IMR-90 (cell line): ENCODE data around the gene GFER. TPM values are rescaled to one million over a fixed set of nuclear protein-coding genes. Genes with fewer than 3 reads are reported as not detected.

Experiments
- ATAC-seq: fragments of 200-7000 bp; cut with Tn5 transposase; 2 replicates; pipeline ENCODE4 v1.9.1; 2020; ENCODE audit warnings: low read depth, mild to moderate bottlenecking, moderate library complexity
- BruUV-seq: library from RNA; stranded (reverse); fragments of 400-500 nt; replicated peaks from 2 replicates; lab custom pipeline; 2021; lab: Mats Ljungman, UMichigan
- CTCF ChIA-PET: fragments of 300-600 bp; formaldehyde crosslinking; extraction: SDS; loops from one replicate; lab custom pipeline; 2021; ENCODE audit warnings: antibody characterized with exemption; lab: Yijun Ruan, JAX
- POLR2A ChIA-PET: fragments of 300-600 bp; sonication (Branson Sonifier 250); formaldehyde crosslinking; loops from one replicate; lab custom pipeline; 2022; ENCODE audit warnings: antibody characterized with exemption; ENCODE audit not compliant: unreplicated experiment; lab: Charles Lee
- DNase-seq: peaks from one replicate; pipeline ENCODE4 v3.0.0; 2013
- H2AFZ ChIP-seq: replicated peaks from 2 replicates; pipeline ENCODE3; 2013; ENCODE audit warnings: low read length, mild to moderate bottlenecking; ENCODE audit not compliant: poor library complexity
- H2AK5ac ChIP-seq: 2 replicates; pipeline ENCODE4 v1.6.1; 2013; ENCODE audit warnings: low read depth, low read length, inconsistent platforms
- H2AK9ac ChIP-seq: replicated peaks from 2 replicates; pipeline ENCODE3; 2013; ENCODE audit warnings: mild to moderate bottlenecking, low read depth, low read length, moderate library complexity; ENCODE audit not compliant: poor library complexity
- H2BK120ac ChIP-seq: 2 replicates; pipeline ENCODE4 v1.6.1; 2013; ENCODE audit warnings: low read depth, low read length, inconsistent platforms
- H2BK15ac ChIP-seq: 3 replicates; pipeline ENCODE4 v1.6.1; 2013; ENCODE audit warnings: low read depth, low read length, inconsistent platforms
- H2BK20ac ChIP-seq: 2 replicates; pipeline ENCODE4 v1.6.1; 2013; ENCODE audit warnings: low read depth, mild to moderate bottlenecking, inconsistent platforms, low read length, moderate library complexity
- H2BK5ac ChIP-seq: 2 replicates; pipeline ENCODE4 v1.6.1; 2013; ENCODE audit warnings: mild to moderate bottlenecking, low read depth, low read length, inconsistent platforms; ENCODE audit not compliant: poor library complexity, severe bottlenecking
- H3K14ac ChIP-seq: replicated peaks from 2 replicates; pipeline ENCODE4 v1.6.1; 2013; ENCODE audit warnings: low read depth, low read length, inconsistent platforms
- H3K18ac ChIP-seq: 2 replicates; pipeline ENCODE4 v1.6.1; 2013; ENCODE audit warnings: low read depth, low read length, control low read depth
- H3K23ac ChIP-seq: 2 replicates; pipeline ENCODE4 v1.6.1; 2013; ENCODE audit warnings: low read depth, low read length, inconsistent platforms
- H3K27ac ChIP-seq: 2 replicates; pipeline ENCODE4 v1.5.1; 2013; ENCODE audit warnings: mild to moderate bottlenecking, control low read depth, low read length; ENCODE audit not compliant: insufficient read depth
- H3K27me3 ChIP-seq: 2 replicates; pipeline ENCODE4 v1.6.1; 2013; ENCODE audit warnings: low read length; ENCODE audit not compliant: control insufficient read depth, insufficient read depth
- H3K36me3 ChIP-seq: 2 replicates; pipeline ENCODE4 v1.6.1; 2013; ENCODE audit warnings: low read length, mixed read lengths; ENCODE audit not compliant: control insufficient read depth, insufficient read depth
- H3K4ac ChIP-seq: 2 replicates; pipeline ENCODE4 v1.6.1; 2013; ENCODE audit warnings: low read depth, low read length, inconsistent platforms
- H3K4me1 ChIP-seq: 2 replicates; pipeline ENCODE4 v1.6.1; 2013; ENCODE audit warnings: low read length, mixed read lengths; ENCODE audit not compliant: control insufficient read depth, insufficient read depth
- H3K4me2 ChIP-seq: 2 replicates; pipeline ENCODE4 v1.6.1; 2013; ENCODE audit warnings: low read depth, mild to moderate bottlenecking, control low read depth, low read length, moderate library complexity
- H3K4me3 ChIP-seq: 2 replicates; pipeline ENCODE4 v1.5.1; 2013; ENCODE audit warnings: low read depth, mild to moderate bottlenecking, control low read depth, low read length, moderate library complexity; ENCODE audit not compliant: insufficient read depth
- H3K56ac ChIP-seq: 2 replicates; pipeline ENCODE4 v1.6.1; 2013; ENCODE audit warnings: low read length, inconsistent platforms; ENCODE audit not compliant: insufficient read depth; ENCODE audit errors: extremely low read depth
- H3K79me1 ChIP-seq, 2 experiments: 2 replicates each; pipeline ENCODE4 v1.6.1; 2013; ENCODE audit warnings: low read length in 2 of 2, inconsistent platforms in 1 of 2, low read depth in 1 of 2
- H3K9ac ChIP-seq: 2 replicates; pipeline ENCODE4 v1.6.1; 2013; ENCODE audit warnings: low read depth, low read length, control low read depth
- H3K9me1 ChIP-seq: 2 replicates; pipeline ENCODE4 v1.6.1; 2013; ENCODE audit warnings: low read length, inconsistent platforms; ENCODE audit not compliant: insufficient read depth
- H3K9me3 ChIP-seq: 2 replicates; pipeline ENCODE4 v1.6.1; 2013; ENCODE audit warnings: low read length; ENCODE audit not compliant: control insufficient read depth, insufficient read depth
- H4K20me1 ChIP-seq: 2 replicates; pipeline ENCODE4 v1.6.1; 2013; ENCODE audit warnings: low read length, inconsistent platforms; ENCODE audit not compliant: insufficient read depth
- H4K5ac ChIP-seq: 2 replicates; pipeline ENCODE4 v1.6.1; 2013; ENCODE audit warnings: mild to moderate bottlenecking, low read depth, low read length, control low read depth
- H4K8ac ChIP-seq, 2 experiments: 2 replicates each; pipeline ENCODE4 v1.6.1; 2013; ENCODE audit warnings: low read depth in 2 of 2, low read length in 2 of 2, control low read depth in 1 of 2, inconsistent platforms in 1 of 2
- H4K91ac ChIP-seq: 2 replicates; pipeline ENCODE4 v1.6.1; 2013; ENCODE audit warnings: low read depth, low read length, inconsistent platforms; ENCODE audit not compliant: insufficient read depth
- CHD1 ChIP-seq: IDR thresholded peaks from 2 replicates; pipeline ENCODE4 v1.6.1; 2012; ENCODE audit warnings: low read depth, low read length, improper control_type of control experiment
- FOS ChIP-seq: fragments of 150-350 bp; IDR thresholded peaks from 2 replicates; pipeline ENCODE4 v1.6.1; 2016; ENCODE audit warnings: low read depth, low read length
- MAFK ChIP-seq: IDR thresholded peaks from 2 replicates; pipeline ENCODE4 v1.6.1; 2012; ENCODE audit warnings: low read depth, low read length, improper control_type of control experiment
- MAZ ChIP-seq: IDR thresholded peaks from 2 replicates; pipeline ENCODE4 v1.6.1; 2012; ENCODE audit warnings: low read depth, mild to moderate bottlenecking, low read length, improper control_type of control experiment, moderate library complexity, borderline replicate concordance
- MXI1 ChIP-seq: IDR thresholded peaks from 2 replicates; pipeline ENCODE4 v1.6.1; 2012; ENCODE audit warnings: low read depth, mild to moderate bottlenecking, low read length, moderate library complexity, borderline replicate concordance
- NFE2L2 ChIP-seq: fragments of 150-350 bp; IDR thresholded peaks from 2 replicates; pipeline ENCODE4 v1.6.1; 2016; ENCODE audit warnings: low read depth, mild to moderate bottlenecking, low read length
- POLR2A ChIP-seq: IDR thresholded peaks from 2 replicates; pipeline ENCODE4 v1.6.1; 2012; ENCODE audit warnings: mild to moderate bottlenecking, low read depth, low read length
- RAD21 ChIP-seq: IDR thresholded peaks from 2 replicates; pipeline ENCODE4 v1.6.1; 2012; ENCODE audit warnings: low read length, improper control_type of control experiment
- RCOR1 ChIP-seq: IDR thresholded peaks from 2 replicates; pipeline ENCODE4 v1.6.1; 2012; ENCODE audit warnings: mild to moderate bottlenecking, low read length, improper control_type of control experiment; ENCODE audit not compliant: insufficient replicate concordance
- RFX5 ChIP-seq: IDR thresholded peaks from 2 replicates; pipeline ENCODE4 v1.8.0; 2012; ENCODE audit warnings: low read depth, mild to moderate bottlenecking, low read length, moderate library complexity
- WGBS, 2 experiments: methylation state at CpG; one replicate each; pipeline versions ENCODE4 v1.1.5 to v1.1.7; 2013; ENCODE audit warnings: missing lambda C conversion rate in 2 of 2; ENCODE audit not compliant: insufficient read length in 1 of 2; ENCODE audit errors: extremely low coverage in 2 of 2; 5-methylcytosine and 5-hydroxymethylcytosine counted together
- dilution Hi-C: fragments of 300-500 bp; cut with HindIII; formaldehyde crosslinking; loops from one replicate; pipeline ENCODE4 v1.14.3; 2018; ENCODE audit warnings: low sequenced_read_pairs; ENCODE audit not compliant: unreplicated experiment
- in situ Hi-C: fragments of 300-500 bp; cut with MboI; formaldehyde crosslinking; loops from 3 replicates; pipeline ENCODE4 v1.14.3; 2019; ENCODE audit warnings: low sequenced_read_pairs, inconsistent platforms, mixed read lengths
- intact Hi-C: fragments of 100-400 bp; cut with micrococcal nuclease; formaldehyde crosslinking; loops from 2 replicates; pipeline ENCODE4 v1.10.0; 2022
- polyA plus RNA-seq, 3 experiments: library from polyadenylated mRNA; depleted of rRNA; stranded (reverse); fragments of >200 nt; gene quantifications; 2 replicates each; pipeline ENCODE4 v1.2.3, GENCODE V29; 2012; ENCODE audit warnings: low replicate concordance in 1 of 3
- total RNA-seq: library from RNA; depleted of rRNA; stranded (reverse); fragments of >200 nt; gene quantifications from 2 replicates; pipeline ENCODE4 v1.2.3, GENCODE V29; 2012
- TF ChIP-seq, protein P1 (sequence below): fragments of 150-350 bp; IDR thresholded peaks from 2 replicates; pipeline ENCODE4 v1.6.1; 2016; ENCODE audit warnings: low read depth, mild to moderate bottlenecking, low read length, moderate library complexity, borderline replicate concordance
- TF ChIP-seq, protein P2 (sequence below): fragments of 150-350 bp; IDR thresholded peaks from 2 replicates; pipeline ENCODE4 v1.6.1; 2017; ENCODE audit warnings: mild to moderate bottlenecking, antibody characterized with exemption, low read length, low read depth

The GFER gene
- total and polyA plus RNA-seq, 2 of the 4 experiments (the other 2 are of a cell fraction): 6.8 to 19.8 TPM

DNA sequence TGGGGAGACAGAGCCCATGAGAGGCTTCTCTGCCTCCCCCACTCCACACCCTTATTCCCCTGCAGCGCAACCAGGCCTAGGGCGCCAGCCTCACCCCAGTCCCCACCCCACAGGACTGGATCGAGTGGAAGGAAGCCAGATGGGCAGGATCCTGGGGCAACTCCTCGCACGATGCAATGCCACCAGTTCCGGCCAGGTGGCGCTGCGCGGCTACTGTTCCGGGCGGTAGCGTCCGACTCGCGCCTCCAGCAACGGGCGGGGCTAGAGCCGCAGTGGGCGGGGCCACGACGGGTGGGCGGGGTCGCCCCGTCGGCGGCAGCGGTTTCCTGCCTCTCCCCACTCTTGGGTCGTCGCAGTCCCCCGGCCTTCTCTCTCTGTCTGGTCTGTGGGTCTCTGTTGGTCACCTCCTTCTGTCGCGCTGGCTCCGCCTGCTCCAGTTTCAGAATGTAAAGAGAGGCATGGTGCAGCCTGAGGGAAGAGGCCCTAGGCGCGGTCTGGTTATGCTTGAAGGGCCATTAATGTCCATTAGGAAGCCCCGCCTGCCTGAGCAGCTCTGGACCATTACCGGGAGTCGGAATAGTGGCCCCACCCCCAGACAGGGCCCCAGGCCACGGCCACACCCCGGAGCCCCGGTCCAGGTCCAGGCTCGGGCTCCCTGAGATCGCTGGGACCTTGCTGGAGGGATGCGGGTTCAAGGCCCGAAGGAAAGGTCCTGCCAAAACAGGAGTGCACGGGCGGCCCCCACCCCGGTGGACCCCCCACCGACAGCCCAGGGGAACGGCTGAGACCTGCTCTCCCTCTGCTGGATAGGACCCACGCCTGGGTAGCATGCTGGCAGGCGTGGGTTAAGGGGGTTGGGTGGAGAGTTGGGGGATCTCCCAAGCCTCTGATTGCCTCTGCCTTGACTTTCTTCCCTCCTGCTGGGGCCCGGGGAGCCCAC, 39.4 kb downstream of the GFER start:
- H3K4me1 ChIP-seq: peaks cover 15% of the 10 kb centered on the region
- 15% methylated on average over 30 of the region's 53 CpGs; no CpG with 5 or more reads in 1 of the 2 experiments for WGBS, 2 experiments
- H3K56ac ChIP-seq: no peak overlapping the region
- H2AK9ac ChIP-seq: peak overlapping the region; percentile 82
- H3K4ac ChIP-seq: peak overlapping the region; percentile 95
- H3K23ac ChIP-seq: peak overlapping the region; percentile 68; the same call in 1 of the 2 replicates
- H2BK20ac ChIP-seq: peak overlapping the region; percentile 53; the same call in 1 of the 2 replicates
- peaks cover 11% of the 10 kb centered on the region for H4K20me1 ChIP-seq
- POLR2A ChIA-PET: interaction anchor here (0.6 to 0.9 kb wide), 2 partner anchors 16 to 132 kb away, joined by 4 read pairs; partner anchors contain the start of gene TRAF7
- H3K14ac ChIP-seq: peak overlapping the region; percentile 90
- intact Hi-C loops: loop anchor here (1.0 kb wide), 4 partner anchors 16 to 117 kb away; partner anchors contain the start of genes NTHL1 and TSC2
- H3K27ac ChIP-seq: peak overlapping the region; percentile 76
- H2BK5ac ChIP-seq: peak overlapping the region; percentile 76
- in situ Hi-C loops: loop anchor here (5.0 kb wide), 1 partner anchor 119 kb away; no protein-coding TSS in a partner anchor
- no peaks in the 10 kb centered on the region for H3K9me3 ChIP-seq
- H3K79me1 ChIP-seq: peaks cover 6 to 19% of the 10 kb centered on the region in 2 experiments
- peaks cover 8% of the 10 kb centered on the region for H3K9me1 ChIP-seq
- peaks cover 1% of the 10 kb centered on the region; the same call in 1 of the 2 replicates for H3K36me3 ChIP-seq
- CTCF ChIA-PET: interaction anchor here (0.6 to 1.4 kb wide), 5 partner anchors 14 to 182 kb away, joined by 3 to 10 read pairs (median 3); partner anchors contain the start of gene NTHL1
- peaks cover 18% of the 10 kb centered on the region; the same call in 1 of the 2 replicates for H3K27me3 ChIP-seq
- peak overlapping the region; percentile 33 for H3K4me3 ChIP-seq
- H4K5ac ChIP-seq: peak overlapping the region; percentile 76
- peak; percentile 84 for ATAC-seq
- H2AFZ ChIP-seq: peak overlapping the region; percentile 96
- peak; percentile 79 for DNase-seq
- H2BK120ac ChIP-seq: peak overlapping the region; percentile 82
- H3K18ac ChIP-seq: peak overlapping the region; percentile 71
- dilution Hi-C loops: no loop called here
- peak overlapping the region; percentile 57 for H2AK5ac ChIP-seq
- peak overlapping the region; percentile 89 to 96 for H4K8ac ChIP-seq
- H3K9ac ChIP-seq: peak overlapping the region; percentile 58; the same call in 1 of the 2 replicates
- no TSS peak for BruUV-seq
- H2BK15ac ChIP-seq: peak overlapping the region; percentile 80; the same call in 2 of the 3 replicates
- peak overlapping the region; percentile 96 for H4K91ac ChIP-seq
- H3K4me2 ChIP-seq: peak overlapping the region; percentile 80
- TF ChIP-seq MXI1 (peak; percentile 52; the same call in 1 of the 2 replicates), NFE2L2 (no peak), CHD1 (no peak), MAFK (no peak), RFX5 (no peak), POLR2A (no peak), MAZ (peak; percentile 97), RAD21 (peak; percentile 98), FOS (no peak), RCOR1 (no peak)
- TF ChIP-seq, protein P1, sequence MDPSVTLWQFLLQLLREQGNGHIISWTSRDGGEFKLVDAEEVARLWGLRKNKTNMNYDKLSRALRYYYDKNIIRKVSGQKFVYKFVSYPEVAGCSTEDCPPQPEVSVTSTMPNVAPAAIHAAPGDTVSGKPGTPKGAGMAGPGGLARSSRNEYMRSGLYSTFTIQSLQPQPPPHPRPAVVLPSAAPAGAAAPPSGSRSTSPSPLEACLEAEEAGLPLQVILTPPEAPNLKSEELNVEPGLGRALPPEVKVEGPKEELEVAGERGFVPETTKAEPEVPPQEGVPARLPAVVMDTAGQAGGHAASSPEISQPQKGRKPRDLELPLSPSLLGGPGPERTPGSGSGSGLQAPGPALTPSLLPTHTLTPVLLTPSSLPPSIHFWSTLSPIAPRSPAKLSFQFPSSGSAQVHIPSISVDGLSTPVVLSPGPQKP: no peak
- TF ChIP-seq, protein P2, sequence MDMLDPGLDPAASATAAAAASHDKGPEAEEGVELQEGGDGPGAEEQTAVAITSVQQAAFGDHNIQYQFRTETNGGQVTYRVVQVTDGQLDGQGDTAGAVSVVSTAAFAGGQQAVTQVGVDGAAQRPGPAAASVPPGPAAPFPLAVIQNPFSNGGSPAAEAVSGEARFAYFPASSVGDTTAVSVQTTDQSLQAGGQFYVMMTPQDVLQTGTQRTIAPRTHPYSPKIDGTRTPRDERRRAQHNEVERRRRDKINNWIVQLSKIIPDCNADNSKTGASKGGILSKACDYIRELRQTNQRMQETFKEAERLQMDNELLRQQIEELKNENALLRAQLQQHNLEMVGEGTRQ: no peak
